Measurements from ENCODE around the gene SHOX.

- TF ChIP-seq POLR2A (IDR thresholded peaks at IDR 0.05) (no peak), CTCF (IDR thresholded peaks at IDR 0.05) (no peak)
These were observed 20.2 kb downstream of the SHOX start for GRCh38 chrX:650811-651210.
